Endothelial cell of umbilical vein (primary cell): ENCODE results near the gene ALX1. TPM values are rescaled to one million over a fixed set of nuclear protein-coding genes. Genes with fewer than 3 reads are reported as not detected.

Source experiments
- BruUV-seq: library from RNA; stranded (reverse); fragments of 400-500 nt; replicated peaks from 2 replicates; lab custom pipeline; 2021; lab: Mats Ljungman, UMichigan
- CTCF ChIA-PET: fragments of 300-600, 350-600 bp; sonication (Branson Sonifier 250); formaldehyde crosslinking; loops from one replicate; lab custom pipeline; 2021; ENCODE audit warnings: antibody characterized with exemption, inconsistent platforms; lab: Charles Lee
- POLR2A ChIA-PET: fragments of 300-600, 350-600 bp; sonication (Branson Sonifier 250); formaldehyde crosslinking; loops from one replicate; lab custom pipeline; 2021; ENCODE audit warnings: antibody characterized with exemption, inconsistent platforms; lab: Charles Lee
- DNase-seq: peaks from one replicate; pipeline ENCODE4 v3.0.0-alpha.2; 2011; ENCODE audit warnings: low read depth, low spot score
- FAIRE-seq: peaks from 2 replicates; lab custom pipeline; 2011; peaks lifted over from hg19 to GRCh38; lab: Jason Lieb, UNC
- H2AFZ ChIP-seq: 2 replicates; pipeline ENCODE4 v1.6.0; 2012; ENCODE audit warnings: low read depth, low read length, control low read depth, inconsistent platforms
- H3K27ac ChIP-seq: 2 replicates; pipeline ENCODE4 v1.5.1; 2011; ENCODE audit warnings: low read depth, mild to moderate bottlenecking, control low read depth, low read length, moderate library complexity; ENCODE audit not compliant: insufficient read depth
- H3K27me3 ChIP-seq, 2 experiments: 2 replicates each; pipeline versions ENCODE4 v1.6.0 to v1.6.1; 2011; ENCODE audit warnings: low read length in 2 of 2, mixed read lengths in 1 of 2; ENCODE audit not compliant: control insufficient read depth in 2 of 2, insufficient read depth in 2 of 2
- H3K36me3 ChIP-seq, 2 experiments: 2 replicates in 1 of 2; 3 replicates in 1 of 2; pipeline ENCODE4 v1.5.1; 2011; ENCODE audit warnings: low read length in 2 of 2, mild to moderate bottlenecking in 1 of 2, moderate library complexity in 1 of 2; ENCODE audit not compliant: control insufficient read depth in 2 of 2, insufficient read depth in 2 of 2; ENCODE audit errors: extremely low read depth in 1 of 2
- H3K4me1 ChIP-seq: 3 replicates; pipeline ENCODE4 v1.5.1; 2011; ENCODE audit warnings: mild to moderate bottlenecking, low read length; ENCODE audit not compliant: control insufficient read depth, insufficient read depth; ENCODE audit errors: extremely low read depth
- H3K4me2 ChIP-seq: 2 replicates; pipeline ENCODE4 v1.6.1; 2011; ENCODE audit warnings: low read length, control low read depth, mixed read lengths; ENCODE audit not compliant: insufficient read depth
- H3K4me3 ChIP-seq, 3 experiments: fragments of 200-600 bp in 1 of 3; sonication (generic), shearing (Covaris generic) in 1 of 3; replicated peaks in 1 of 3; 2 replicates each; pipeline ENCODE4 v1.5.1; 2011 to 2016; ENCODE audit warnings: control low read depth in 3 of 3, low read length in 3 of 3, mild to moderate bottlenecking in 2 of 3, inconsistent platforms in 1 of 3, low read depth in 1 of 3, moderate library complexity in 1 of 3; ENCODE audit not compliant: insufficient read depth in 1 of 3
- H3K79me2 ChIP-seq: 2 replicates; pipeline ENCODE4 v1.6.0; 2012; ENCODE audit warnings: low read length, inconsistent platforms; ENCODE audit not compliant: control insufficient read depth, insufficient read depth
- H3K9ac ChIP-seq: replicated peaks from 2 replicates; pipeline ENCODE3; 2011; ENCODE audit warnings: low read length, control low read depth; ENCODE audit not compliant: insufficient read depth; ENCODE audit errors: extremely low read depth
- H3K9me1 ChIP-seq: replicated peaks from 3 replicates; pipeline ENCODE4 v1.6.0; 2011; ENCODE audit warnings: mild to moderate bottlenecking, low read length; ENCODE audit not compliant: control insufficient read depth, insufficient read depth; ENCODE audit errors: extremely low read depth
- H3K9me3 ChIP-seq: replicated peaks from 2 replicates; pipeline ENCODE4 v1.5.1; 2012; ENCODE audit warnings: low read length, inconsistent platforms; ENCODE audit not compliant: control insufficient read depth, insufficient read depth
- H4K20me1 ChIP-seq: replicated peaks from 2 replicates; pipeline ENCODE3; 2011; ENCODE audit warnings: mild to moderate bottlenecking, low read length; ENCODE audit not compliant: control insufficient read depth, insufficient read depth; ENCODE audit errors: extremely low read depth
- EZH2 ChIP-seq: IDR thresholded peaks from 2 replicates; pipeline ENCODE4 v1.6.1; 2012; ENCODE audit warnings: borderline replicate concordance, low read depth, mild to moderate bottlenecking, moderate library complexity, low read length, inconsistent platforms; ENCODE audit not compliant: severe bottlenecking
- FOS ChIP-seq: IDR thresholded peaks from 2 replicates; pipeline ENCODE4 v1.6.1; 2011; ENCODE audit warnings: mild to moderate bottlenecking, low read length, moderate library complexity, borderline replicate concordance; ENCODE audit not compliant: insufficient read depth
- GATA2 ChIP-seq: IDR thresholded peaks from 2 replicates; pipeline ENCODE4 v1.7.0; 2011; ENCODE audit warnings: low read depth, mild to moderate bottlenecking, moderate library complexity, mixed read lengths, low read length; ENCODE audit not compliant: insufficient read length, insufficient read depth
- JUN ChIP-seq: IDR thresholded peaks from 2 replicates; pipeline ENCODE4 v1.6.1; 2011; ENCODE audit warnings: borderline replicate concordance, low read depth; ENCODE audit not compliant: insufficient read length, insufficient read depth
- MYC ChIP-seq: IDR thresholded peaks from one replicate; pipeline ENCODE4 v1.6.1; 2011; ENCODE audit warnings: mild to moderate bottlenecking, low read depth, low read length
- POLR2A ChIP-seq: IDR thresholded peaks from 2 replicates; pipeline ENCODE4 v1.6.1; 2012; ENCODE audit warnings: low read depth, mild to moderate bottlenecking, control low read depth, low read length
- POLR2AphosphoS5 ChIP-seq: IDR thresholded peaks from 2 replicates; pipeline ENCODE4 v1.6.1; 2012; ENCODE audit warnings: low read depth, mild to moderate bottlenecking, control low read depth, low read length, moderate library complexity; ENCODE audit not compliant: insufficient read depth
- dilution Hi-C: fragments of 300-500 bp; cut with MboI; formaldehyde crosslinking; loops from one replicate; pipeline ENCODE4 v1.15.0; 2019; ENCODE audit warnings: low sequenced_read_pairs; ENCODE audit not compliant: extremely low pct_ligation_motif_present
- intact Hi-C: fragments of 100-400 bp; cut with micrococcal nuclease; formaldehyde crosslinking; loops from one replicate; pipeline ENCODE4 v1.10.0; 2022
- polyA plus RNA-seq, 4 experiments: library from polyadenylated mRNA; depleted of rRNA in 3 of 4; stranded (reverse) in 3 of 4; unstranded in 1 of 4; fragments of >200 nt; gene quantifications; 2 replicates each; pipeline versions ENCODE4 v1.2.1 to v1.2.3, GENCODE V29; 2011 to 2012; ENCODE audit warnings: missing spikeins in 1 of 4
- total RNA-seq: library from RNA; stranded (reverse); gene quantifications from 2 replicates; pipeline ENCODE4 v1.2.3, GENCODE V29; 2021
- TF ChIP-seq, protein P1 (sequence below), 2 donors: IDR thresholded peaks; 1 replicate in 1 of 2; 2 replicates in 1 of 2; pipeline ENCODE4 v1.5.1; 2011; ENCODE audit warnings: low read length in 2 of 2, mild to moderate bottlenecking in 2 of 2, moderate library complexity in 2 of 2, control low read depth in 1 of 2, inconsistent platforms in 1 of 2, low read depth in 1 of 2; ENCODE audit not compliant: insufficient read depth in 1 of 2; ENCODE audit errors: extremely low read depth in 1 of 2
- TF ChIP-seq, protein P2 (sequence below): IDR thresholded peaks from 2 replicates; pipeline ENCODE4 v1.6.1; 2011; ENCODE audit not compliant: insufficient read depth, insufficient read length

The ALX1 gene
- total and polyA plus RNA-seq, 2 donors (not counting 3 experiments of a cell fraction or from before 2014, with no cell fraction given), result 2.2 to 3.5 TPM

DNA sequence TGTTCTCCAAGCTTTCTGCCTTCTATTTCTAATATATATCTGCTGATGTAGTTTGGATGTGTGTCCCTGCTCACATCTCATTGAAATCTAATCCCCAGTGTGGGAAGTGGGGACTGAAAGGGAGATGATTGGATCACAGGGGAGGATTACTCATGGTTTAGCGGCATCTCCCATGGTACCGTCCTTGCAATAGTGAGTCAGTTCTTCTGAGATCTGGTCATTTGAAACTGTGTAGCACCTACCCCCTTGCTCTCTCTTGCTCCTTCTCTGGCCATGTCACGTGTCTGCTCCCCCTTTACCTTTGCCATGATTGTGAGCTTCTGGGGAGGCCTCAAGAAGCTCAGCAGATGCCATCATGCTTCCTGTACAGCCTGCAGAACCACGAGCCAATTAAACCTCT is 26.2 kb upstream of the ALX1 start:
- Histone ChIP-seq H3K79me2 (no peaks in the 10 kb centered on the region), H3K9me3 (no peaks in the 10 kb centered on the region), H3K36me3 (no peaks in the 10 kb centered on the region), H3K27ac (no peak overlapping the region), H3K9me1 (no peaks in the 10 kb centered on the region), H3K4me2 (no peak overlapping the region), H3K4me3 (no peak overlapping the region), H4K20me1 (no peaks in the 10 kb centered on the region), H3K9ac (no peak overlapping the region), H3K4me1 (no peaks in the 10 kb centered on the region), H3K27me3 (no peaks in the 10 kb centered on the region), H2AFZ (no peak overlapping the region)
- ChIA-PET POLR2A (no interaction called here), CTCF (no interaction called here)
- no peak for TF ChIP-seq FOS
- no peak for TF ChIP-seq POLR2AphosphoS5
- TF ChIP-seq, protein P1, sequence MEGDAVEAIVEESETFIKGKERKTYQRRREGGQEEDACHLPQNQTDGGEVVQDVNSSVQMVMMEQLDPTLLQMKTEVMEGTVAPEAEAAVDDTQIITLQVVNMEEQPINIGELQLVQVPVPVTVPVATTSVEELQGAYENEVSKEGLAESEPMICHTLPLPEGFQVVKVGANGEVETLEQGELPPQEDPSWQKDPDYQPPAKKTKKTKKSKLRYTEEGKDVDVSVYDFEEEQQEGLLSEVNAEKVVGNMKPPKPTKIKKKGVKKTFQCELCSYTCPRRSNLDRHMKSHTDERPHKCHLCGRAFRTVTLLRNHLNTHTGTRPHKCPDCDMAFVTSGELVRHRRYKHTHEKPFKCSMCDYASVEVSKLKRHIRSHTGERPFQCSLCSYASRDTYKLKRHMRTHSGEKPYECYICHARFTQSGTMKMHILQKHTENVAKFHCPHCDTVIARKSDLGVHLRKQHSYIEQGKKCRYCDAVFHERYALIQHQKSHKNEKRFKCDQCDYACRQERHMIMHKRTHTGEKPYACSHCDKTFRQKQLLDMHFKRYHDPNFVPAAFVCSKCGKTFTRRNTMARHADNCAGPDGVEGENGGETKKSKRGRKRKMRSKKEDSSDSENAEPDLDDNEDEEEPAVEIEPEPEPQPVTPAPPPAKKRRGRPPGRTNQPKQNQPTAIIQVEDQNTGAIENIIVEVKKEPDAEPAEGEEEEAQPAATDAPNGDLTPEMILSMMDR (IDR thresholded peaks at IDR 0.05; ENCODE audit: extremely low read depth in 1 of 2, insufficient read depth in 1 of 2, low read depth in 1 of 2, low read length in 2 of 2), result no peak
- no peak for TF ChIP-seq EZH2
- TF ChIP-seq GATA2, result no peak
- no peak for TF ChIP-seq POLR2A
- no TSS peak for BruUV-seq
- DNase-seq (no peak), FAIRE-seq (no peak)
- dilution Hi-C loops (no loop called here), intact Hi-C loops (no loop called here)

DNA sequence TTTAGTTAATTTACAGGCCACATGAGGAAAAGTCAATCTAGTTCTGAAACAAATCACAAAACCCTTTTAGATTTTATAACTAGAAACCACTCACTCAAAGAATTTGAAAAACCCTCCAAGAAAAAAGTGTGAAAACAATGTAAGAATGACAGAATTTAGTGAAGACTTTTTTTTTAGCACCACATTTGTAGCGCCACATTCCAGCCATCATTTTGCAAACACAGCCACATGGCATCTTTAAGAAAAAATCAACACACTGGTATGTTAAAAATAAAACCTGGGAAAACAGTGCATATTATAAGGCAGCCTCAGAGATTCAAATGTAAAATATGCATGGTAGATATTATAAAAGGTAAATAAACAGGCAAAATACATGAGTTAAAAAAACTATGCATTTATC is 22.3 kb upstream of the ALX1 start:
- H3K9me3 ChIP-seq, result no peaks in the 10 kb centered on the region
- no peak overlapping the region for H3K4me2 ChIP-seq
- H3K9ac ChIP-seq, result no peak overlapping the region
- no peak for DNase-seq
- dilution Hi-C loops (no loop called here), intact Hi-C loops (no loop called here)
- H4K20me1 ChIP-seq, result no peaks in the 10 kb centered on the region
- no peaks in the 10 kb centered on the region for H3K36me3 ChIP-seq
- no peaks in the 10 kb centered on the region for H3K79me2 ChIP-seq
- ChIA-PET POLR2A (no interaction called here), CTCF (no interaction called here)
- no TSS peak for BruUV-seq
- H3K27ac ChIP-seq, result no peak overlapping the region
- H3K27me3 ChIP-seq, result no peaks in the 10 kb centered on the region
- H2AFZ ChIP-seq, result no peak overlapping the region
- no peak for FAIRE-seq
- no peaks in the 10 kb centered on the region for H3K9me1 ChIP-seq
- H3K4me1 ChIP-seq, result no peaks in the 10 kb centered on the region
- TF ChIP-seq GATA2 (no peak), MYC (no peak), FOS (no peak), POLR2AphosphoS5 (no peak), EZH2 (no peak), POLR2A (no peak), JUN (no peak)
- TF ChIP-seq, protein P2, sequence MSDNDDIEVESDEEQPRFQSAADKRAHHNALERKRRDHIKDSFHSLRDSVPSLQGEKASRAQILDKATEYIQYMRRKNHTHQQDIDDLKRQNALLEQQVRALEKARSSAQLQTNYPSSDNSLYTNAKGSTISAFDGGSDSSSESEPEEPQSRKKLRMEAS, result no peak
- TF ChIP-seq, protein P1 (IDR thresholded peaks at IDR 0.05; ENCODE audit: extremely low read depth in 1 of 2, insufficient read depth in 1 of 2, low read depth in 1 of 2, low read length in 2 of 2), result no peak
- no peak overlapping the region for H3K4me3 ChIP-seq
